H9 (cell line): ENCODE results near the gene LYPLA2. TPM values are rescaled to one million over a fixed set of nuclear protein-coding genes. Genes with fewer than 3 reads are reported as not detected.

Experiments used
- DNase-seq: peaks from one replicate; pipeline ENCODE4 v3.0.0-alpha.2; 2017
- H2AFZ ChIP-seq: one replicate; pipeline ENCODE4 v1.6.1; 2013; ENCODE audit warnings: mild to moderate bottlenecking, low read length, control low read depth, moderate library complexity
- H2AK5ac ChIP-seq: 2 replicates; pipeline ENCODE4 v1.6.1; 2013; ENCODE audit warnings: low read length, control low read depth, mixed read lengths; ENCODE audit not compliant: insufficient read length
- H2BK120ac ChIP-seq: one replicate; pipeline ENCODE4 v1.6.1; 2013; ENCODE audit warnings: low read depth, mild to moderate bottlenecking, low read length, control low read depth, inconsistent platforms; ENCODE audit not compliant: poor library complexity, severe bottlenecking
- H2BK12ac ChIP-seq: 2 replicates; pipeline ENCODE4 v1.6.1; 2013; ENCODE audit warnings: low read length, control low read depth, mixed read lengths, low read depth; ENCODE audit not compliant: insufficient read length
- H2BK15ac ChIP-seq: 2 replicates; pipeline ENCODE4 v1.6.1; 2013; ENCODE audit warnings: low read depth, low read length, control low read depth
- H2BK20ac ChIP-seq: one replicate; pipeline ENCODE4 v1.6.1; 2013; ENCODE audit warnings: low read depth, mild to moderate bottlenecking, low read length, control low read depth, inconsistent platforms; ENCODE audit not compliant: poor library complexity, severe bottlenecking
- H2BK5ac ChIP-seq: 2 replicates; pipeline ENCODE4 v1.6.1; 2013; ENCODE audit warnings: low read length, control low read depth, mixed read lengths; ENCODE audit not compliant: insufficient read length
- H3K14ac ChIP-seq: 2 replicates; pipeline ENCODE4 v1.6.1; 2013; ENCODE audit warnings: low read length, control low read depth; ENCODE audit not compliant: insufficient read depth
- H3K18ac ChIP-seq: 2 replicates; pipeline ENCODE4 v1.6.1; 2013; ENCODE audit warnings: low read depth, mild to moderate bottlenecking, mixed read lengths, low read length, control low read depth; ENCODE audit not compliant: insufficient read length
- H3K23ac ChIP-seq: 2 replicates; pipeline ENCODE4 v1.6.1; 2013; ENCODE audit warnings: low read length, control low read depth, mixed read lengths, low read depth; ENCODE audit not compliant: insufficient read length
- H3K23me2 ChIP-seq: 2 replicates; pipeline ENCODE4 v1.6.1; 2013; ENCODE audit warnings: low read depth, mild to moderate bottlenecking, mixed read lengths, low read length, control low read depth; ENCODE audit not compliant: insufficient read length, poor library complexity, severe bottlenecking
- H3K27ac ChIP-seq: 2 replicates; pipeline ENCODE4 v1.5.1; 2013; ENCODE audit warnings: low read length, control low read depth, mixed read lengths, low read depth; ENCODE audit not compliant: insufficient read length
- H3K27me3 ChIP-seq: 2 replicates; pipeline ENCODE4 v1.6.1; 2013; ENCODE audit warnings: low read length, control low read depth, inconsistent platforms; ENCODE audit not compliant: insufficient read depth
- H3K4ac ChIP-seq: 2 replicates; pipeline ENCODE4 v1.6.1; 2013; ENCODE audit warnings: low read depth, mild to moderate bottlenecking, control low read depth, inconsistent platforms, low read length, moderate library complexity
- H3K4me1 ChIP-seq: 2 replicates; pipeline ENCODE4 v1.6.1; 2013; ENCODE audit warnings: low read length, control low read depth, inconsistent platforms; ENCODE audit not compliant: insufficient read depth
- H3K4me2 ChIP-seq: 2 replicates; pipeline ENCODE4 v1.6.1; 2013; ENCODE audit warnings: low read length, control low read depth, mixed read lengths; ENCODE audit not compliant: insufficient read length, insufficient read depth
- H3K56ac ChIP-seq: 2 replicates; pipeline ENCODE4 v1.6.1; 2013; ENCODE audit warnings: low read depth, mild to moderate bottlenecking, mixed read lengths, low read length, control low read depth; ENCODE audit not compliant: insufficient read length
- H3K79me1 ChIP-seq: 2 replicates; pipeline ENCODE4 v1.6.1; 2013; ENCODE audit warnings: low read depth, mild to moderate bottlenecking, moderate library complexity, low read length, control low read depth, inconsistent platforms; ENCODE audit not compliant: insufficient read depth, poor library complexity, severe bottlenecking
- H3K79me2 ChIP-seq: 2 replicates; pipeline ENCODE4 v1.6.1; 2013; ENCODE audit warnings: low read length, control low read depth, inconsistent platforms; ENCODE audit not compliant: insufficient read depth
- H3K9ac ChIP-seq: 2 replicates; pipeline ENCODE4 v1.6.1; 2013; ENCODE audit warnings: low read length, control low read depth, mixed read lengths; ENCODE audit not compliant: insufficient read length; ENCODE audit errors: extremely low read depth
- H3K9me3 ChIP-seq: one replicate; pipeline ENCODE4 v1.6.1; 2013; ENCODE audit warnings: low read depth, low read length, inconsistent platforms; ENCODE audit not compliant: control insufficient read depth
- H3T11ph ChIP-seq: one replicate; pipeline ENCODE4 v1.6.1; 2013; ENCODE audit warnings: mild to moderate bottlenecking, low read length, control low read depth, inconsistent platforms
- H4K20me1 ChIP-seq: one replicate; pipeline ENCODE4 v1.6.1; 2013; ENCODE audit not compliant: control insufficient read depth, insufficient read length, insufficient read depth
- H4K5ac ChIP-seq: 2 replicates; pipeline ENCODE4 v1.6.1; 2013; ENCODE audit warnings: low read depth, mild to moderate bottlenecking, mixed read lengths, low read length, control low read depth; ENCODE audit not compliant: insufficient read length
- H4K8ac ChIP-seq: replicated peaks from 2 replicates; pipeline ENCODE4 v1.6.1; 2013; ENCODE audit warnings: low read length, control low read depth, mixed read lengths, low read depth; ENCODE audit not compliant: insufficient read length
- H4K91ac ChIP-seq: 2 replicates; pipeline ENCODE4 v1.6.1; 2013; ENCODE audit warnings: low read depth, mild to moderate bottlenecking, moderate library complexity, mixed read lengths, low read length, control low read depth; ENCODE audit not compliant: insufficient read length
- H3K27ac Mint-ChIP-seq, 3 experiments: 2 replicates in 2 of 3; 3 replicates in 1 of 3; pipeline ENCODE4 v1.8.0; 2020 to 2021; ENCODE audit warnings: mixed read lengths in 3 of 3, mild to moderate bottlenecking in 1 of 3, moderate library complexity in 1 of 3
- H3K27me3 Mint-ChIP-seq: 2 replicates; pipeline ENCODE4 v1.8.0; 2021; ENCODE audit warnings: low read depth, mild to moderate bottlenecking, moderate library complexity, mixed read lengths
- H3K36me3 Mint-ChIP-seq, 3 experiments: 2 replicates in 2 of 3; 3 replicates in 1 of 3; pipeline ENCODE4 v1.8.0; 2020 to 2021; ENCODE audit warnings: low read depth in 3 of 3, mixed read lengths in 3 of 3; ENCODE audit not compliant: insufficient read depth in 1 of 3
- H3K4me1 Mint-ChIP-seq, 2 experiments: 2 replicates each; pipeline ENCODE4 v1.8.0; 2020; ENCODE audit warnings: mixed read lengths in 2 of 2
- H3K4me3 Mint-ChIP-seq, 2 experiments: 2 replicates in 1 of 2; 3 replicates in 1 of 2; pipeline ENCODE4 v1.8.0; 2020 to 2021; ENCODE audit warnings: mild to moderate bottlenecking in 2 of 2, mixed read lengths in 2 of 2, moderate library complexity in 1 of 2
- H3K9me3 Mint-ChIP-seq, 2 experiments: 2 replicates in 1 of 2; 3 replicates in 1 of 2; pipeline ENCODE4 v1.8.0; 2020; ENCODE audit warnings: mild to moderate bottlenecking in 2 of 2, mixed read lengths in 2 of 2, moderate library complexity in 1 of 2
- WGBS: extraction: QIAGEN DNeasy Blood & Tissue Kit; methylation state at CpG from one replicate; pipeline ENCODE4 v1.1.7; 2013; ENCODE audit warnings: missing lambda C conversion rate, low lambda C conversion rate, mixed read lengths; ENCODE audit not compliant: insufficient read length; ENCODE audit errors: extremely low coverage; 5-methylcytosine and 5-hydroxymethylcytosine counted together
- total RNA-seq: library from RNA; stranded (reverse); gene quantifications from 2 replicates; pipeline ENCODE4 v1.2.1, GENCODE V29; 2021
- TF ChIP-seq, protein P1 (sequence below): fragments of 200-600 bp; sonication (generic); conservative IDR thresholded peaks from 3 replicates; pipeline ENCODE4 v1.8.0; 2021; ENCODE audit warnings: antibody characterized with exemption, mild to moderate bottlenecking

The LYPLA2 gene
- total RNA-seq, 1 experiment from 2014 or later, result 118 TPM

DNA sequence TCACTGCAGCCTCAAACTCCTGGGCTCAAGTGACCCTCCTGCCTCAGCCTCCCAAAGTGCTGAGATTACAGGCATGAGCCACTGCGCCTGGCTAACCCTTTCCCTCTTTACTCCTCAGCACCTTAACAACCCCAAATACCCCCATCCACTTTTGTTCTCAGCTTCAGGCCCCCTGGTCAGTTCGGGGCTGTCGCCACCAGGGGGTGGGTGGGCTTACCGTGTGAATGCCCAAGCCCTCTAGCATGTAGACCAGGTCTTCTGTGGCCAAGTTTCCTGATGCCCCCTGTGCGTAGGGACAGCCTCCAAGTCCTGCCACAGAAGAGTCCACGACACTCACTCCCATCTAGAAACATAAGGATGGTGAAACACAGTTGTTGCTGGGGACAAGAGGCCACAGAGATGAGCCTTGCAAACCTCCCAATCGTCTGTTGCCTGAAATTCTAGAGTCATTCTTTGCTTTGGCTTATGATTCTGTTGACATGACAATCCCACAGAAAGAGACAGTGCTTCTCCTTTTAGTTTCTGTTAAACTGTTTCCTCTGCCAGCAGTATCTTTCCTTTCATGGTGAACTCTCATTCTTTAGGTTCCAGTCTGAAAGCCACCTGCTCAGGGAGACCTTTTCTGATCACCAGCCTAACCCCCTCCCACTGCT, 13.4 kb downstream of the LYPLA2 start:
- Histone ChIP-seq H3K56ac (no peak overlapping the region), H3K23ac (no peak overlapping the region), H3K14ac (no peak overlapping the region), H3K4me2 (no peak overlapping the region), H2BK20ac (no peak overlapping the region), H3K27ac (no peak overlapping the region), H4K5ac (no peak overlapping the region), H2AK5ac (no peak overlapping the region), H3K9ac (no peak overlapping the region), H2BK15ac (no peak overlapping the region), H3K23me2 (peaks cover 11% of the 10 kb centered on the region), H2BK5ac (no peak overlapping the region), H3T11ph (no peak overlapping the region), H3K9me3 (no peaks in the 10 kb centered on the region), H4K8ac (no peak overlapping the region), H2BK12ac (no peak overlapping the region), H3K79me2 (no peaks in the 10 kb centered on the region), H3K4me1 (no peaks in the 10 kb centered on the region; the same call in 1 of the 2 replicates), H3K18ac (no peak overlapping the region), H2AFZ (no peak overlapping the region), H3K79me1 (no peaks in the 10 kb centered on the region), H2BK120ac (no peak overlapping the region), H4K20me1 (no peaks in the 10 kb centered on the region), H4K91ac (no peak overlapping the region), H3K27me3 (no peaks in the 10 kb centered on the region), H3K4ac (no peak overlapping the region)
- no peak for DNase-seq
- Mint-ChIP-seq H3K36me3 (peaks cover 0 to 6% (median 4%) of the 10 kb centered on the region in 3 experiments; a peak in 2 of 7 replicates), H3K27ac (no peak overlapping the region), H3K4me1 (peaks cover 5 to 8% of the 10 kb centered on the region in 2 experiments), H3K27me3 (peaks cover 11% of the 10 kb centered on the region), H3K9me3 (no peaks in the 10 kb centered on the region), H3K4me3 (no peak overlapping the region)
- TF ChIP-seq, protein P1, sequence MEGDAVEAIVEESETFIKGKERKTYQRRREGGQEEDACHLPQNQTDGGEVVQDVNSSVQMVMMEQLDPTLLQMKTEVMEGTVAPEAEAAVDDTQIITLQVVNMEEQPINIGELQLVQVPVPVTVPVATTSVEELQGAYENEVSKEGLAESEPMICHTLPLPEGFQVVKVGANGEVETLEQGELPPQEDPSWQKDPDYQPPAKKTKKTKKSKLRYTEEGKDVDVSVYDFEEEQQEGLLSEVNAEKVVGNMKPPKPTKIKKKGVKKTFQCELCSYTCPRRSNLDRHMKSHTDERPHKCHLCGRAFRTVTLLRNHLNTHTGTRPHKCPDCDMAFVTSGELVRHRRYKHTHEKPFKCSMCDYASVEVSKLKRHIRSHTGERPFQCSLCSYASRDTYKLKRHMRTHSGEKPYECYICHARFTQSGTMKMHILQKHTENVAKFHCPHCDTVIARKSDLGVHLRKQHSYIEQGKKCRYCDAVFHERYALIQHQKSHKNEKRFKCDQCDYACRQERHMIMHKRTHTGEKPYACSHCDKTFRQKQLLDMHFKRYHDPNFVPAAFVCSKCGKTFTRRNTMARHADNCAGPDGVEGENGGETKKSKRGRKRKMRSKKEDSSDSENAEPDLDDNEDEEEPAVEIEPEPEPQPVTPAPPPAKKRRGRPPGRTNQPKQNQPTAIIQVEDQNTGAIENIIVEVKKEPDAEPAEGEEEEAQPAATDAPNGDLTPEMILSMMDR, result peak; percentile 38; the same call in 1 of the 3 replicates
- no CpG with 5 or more reads among the region's 7 CpGs for WGBS
